ENCODE measurements around the gene COP1. TPM values are rescaled to one million over a fixed set of nuclear protein-coding genes. Genes with fewer than 3 reads are reported as not detected.

Gene COP1
- total and polyA plus RNA-seq, 2 of the 13 experiments (the other 11 are each of a cell fraction or from before 2014, with no cell fraction given) = 20.5 to 51.3 TPM

DNA sequence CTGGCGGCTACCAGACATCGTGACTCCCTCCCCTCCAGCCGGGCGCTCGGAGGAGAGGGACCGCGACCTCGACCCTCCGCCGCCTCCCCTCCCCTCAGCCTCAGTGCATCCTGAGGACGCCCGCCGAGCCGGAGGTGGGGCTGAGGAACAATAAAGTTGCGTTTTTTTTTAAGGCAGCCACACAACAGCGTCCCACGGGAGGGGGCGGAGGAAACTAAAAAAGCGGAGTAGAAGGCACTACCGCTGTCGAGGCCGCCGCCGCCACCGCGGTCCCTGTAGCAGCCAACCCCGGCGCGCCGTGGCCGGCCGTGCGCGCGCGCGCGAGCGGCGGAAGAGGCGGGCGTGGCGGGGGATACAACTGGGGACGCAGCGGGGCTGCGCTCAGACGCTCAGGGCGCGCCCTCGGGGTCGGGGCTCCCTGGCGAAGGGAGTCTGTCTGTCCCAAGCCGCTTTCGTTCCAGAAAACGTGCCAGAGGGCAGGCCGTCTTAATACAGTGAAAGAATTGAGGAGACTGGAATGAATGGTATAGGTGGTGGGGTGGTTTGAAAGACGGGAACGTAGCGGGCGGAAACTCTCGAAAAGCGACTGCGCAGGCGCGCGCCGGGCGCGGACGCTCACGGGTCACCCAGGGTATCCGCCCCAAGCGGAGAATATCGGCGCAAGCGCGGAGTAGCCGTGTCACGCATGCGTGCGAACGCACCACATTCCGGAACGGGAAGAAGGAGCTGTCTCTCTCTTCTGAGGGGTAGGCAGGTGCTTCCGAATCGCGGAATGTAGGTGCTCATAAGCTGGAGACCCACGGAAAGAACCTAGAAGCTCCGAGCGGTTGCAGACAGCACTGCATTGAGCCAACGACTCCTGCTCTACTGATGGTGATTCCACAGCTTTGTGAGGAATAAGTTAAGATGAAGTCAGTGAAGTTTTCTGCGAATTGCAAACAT is at the start of gene COP1 (continued):
- TF ChIP-seq ZNF773 (CRISPR knock-in tag; IDR thresholded peaks at IDR 0.05; ENCODE audit: borderline replicate concordance) = peak; percentile 78; the same call in 1 of the 2 replicates
- peak; percentile 60; the same call in 1 of the 2 replicates for TF ChIP-seq HOXA3 (CRISPR knock-in tag; IDR thresholded peaks at IDR 0.05)
- no peak for TF ChIP-seq ZC3H13 (CRISPR knock-in tag; IDR thresholded peaks at IDR 0.05)
- TF ChIP-seq, protein P1, sequence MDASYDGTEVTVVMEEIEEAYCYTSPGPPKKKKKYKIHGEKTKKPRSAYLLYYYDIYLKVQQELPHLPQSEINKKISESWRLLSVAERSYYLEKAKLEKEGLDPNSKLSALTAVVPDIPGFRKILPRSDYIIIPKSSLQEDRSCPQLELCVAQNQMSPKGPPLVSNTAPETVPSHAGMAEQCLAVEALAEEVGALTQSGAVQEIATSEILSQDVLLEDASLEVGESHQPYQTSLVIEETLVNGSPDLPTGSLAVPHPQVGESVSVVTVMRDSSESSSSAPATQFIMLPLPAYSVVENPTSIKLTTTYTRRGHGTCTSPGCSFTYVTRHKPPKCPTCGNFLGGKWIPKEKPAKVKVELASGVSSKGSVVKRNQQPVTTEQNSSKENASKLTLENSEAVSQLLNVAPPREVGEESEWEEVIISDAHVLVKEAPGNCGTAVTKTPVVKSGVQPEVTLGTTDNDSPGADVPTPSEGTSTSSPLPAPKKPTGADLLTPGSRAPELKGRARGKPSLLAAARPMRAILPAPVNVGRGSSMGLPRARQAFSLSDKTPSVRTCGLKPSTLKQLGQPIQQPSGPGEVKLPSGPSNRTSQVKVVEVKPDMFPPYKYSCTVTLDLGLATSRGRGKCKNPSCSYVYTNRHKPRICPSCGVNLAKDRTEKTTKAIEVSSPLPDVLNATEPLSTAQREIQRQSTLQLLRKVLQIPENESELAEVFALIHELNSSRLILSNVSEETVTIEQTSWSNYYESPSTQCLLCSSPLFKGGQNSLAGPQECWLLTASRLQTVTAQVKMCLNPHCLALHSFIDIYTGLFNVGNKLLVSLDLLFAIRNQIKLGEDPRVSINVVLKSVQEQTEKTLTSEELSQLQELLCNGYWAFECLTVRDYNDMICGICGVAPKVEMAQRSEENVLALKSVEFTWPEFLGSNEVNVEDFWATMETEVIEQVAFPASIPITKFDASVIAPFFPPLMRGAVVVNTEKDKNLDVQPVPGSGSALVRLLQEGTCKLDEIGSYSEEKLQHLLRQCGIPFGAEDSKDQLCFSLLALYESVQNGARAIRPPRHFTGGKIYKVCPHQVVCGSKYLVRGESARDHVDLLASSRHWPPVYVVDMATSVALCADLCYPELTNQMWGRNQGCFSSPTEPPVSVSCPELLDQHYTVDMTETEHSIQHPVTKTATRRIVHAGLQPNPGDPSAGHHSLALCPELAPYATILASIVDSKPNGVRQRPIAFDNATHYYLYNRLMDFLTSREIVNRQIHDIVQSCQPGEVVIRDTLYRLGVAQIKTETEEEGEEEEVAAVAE (CRISPR knock-in tag; IDR thresholded peaks at IDR 0.05; ENCODE audit: borderline replicate concordance) = no peak
- TF ChIP-seq ZNF605 (CRISPR knock-in tag; IDR thresholded peaks at IDR 0.05) = peak; percentile 63; the same call in 1 of the 2 replicates
- TF ChIP-seq ARHGAP35 (CRISPR knock-in tag; IDR thresholded peaks at IDR 0.05; ENCODE audit: borderline replicate concordance) = no peak
- TF ChIP-seq, protein P2, sequence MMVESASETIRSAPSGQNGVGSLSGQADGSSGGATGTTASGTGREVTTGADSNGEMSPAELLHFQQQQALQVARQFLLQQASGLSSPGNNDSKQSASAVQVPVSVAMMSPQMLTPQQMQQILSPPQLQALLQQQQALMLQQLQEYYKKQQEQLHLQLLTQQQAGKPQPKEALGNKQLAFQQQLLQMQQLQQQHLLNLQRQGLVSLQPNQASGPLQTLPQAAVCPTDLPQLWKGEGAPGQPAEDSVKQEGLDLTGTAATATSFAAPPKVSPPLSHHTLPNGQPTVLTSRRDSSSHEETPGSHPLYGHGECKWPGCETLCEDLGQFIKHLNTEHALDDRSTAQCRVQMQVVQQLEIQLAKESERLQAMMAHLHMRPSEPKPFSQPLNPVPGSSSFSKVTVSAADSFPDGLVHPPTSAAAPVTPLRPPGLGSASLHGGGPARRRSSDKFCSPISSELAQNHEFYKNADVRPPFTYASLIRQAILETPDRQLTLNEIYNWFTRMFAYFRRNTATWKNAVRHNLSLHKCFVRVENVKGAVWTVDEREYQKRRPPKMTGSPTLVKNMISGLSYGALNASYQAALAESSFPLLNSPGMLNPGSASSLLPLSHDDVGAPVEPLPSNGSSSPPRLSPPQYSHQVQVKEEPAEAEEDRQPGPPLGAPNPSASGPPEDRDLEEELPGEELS (CRISPR knock-in tag; IDR thresholded peaks at IDR 0.05) = peak; percentile 31; the same call in 1 of the 2 replicates
- TF ChIP-seq, protein P3, sequence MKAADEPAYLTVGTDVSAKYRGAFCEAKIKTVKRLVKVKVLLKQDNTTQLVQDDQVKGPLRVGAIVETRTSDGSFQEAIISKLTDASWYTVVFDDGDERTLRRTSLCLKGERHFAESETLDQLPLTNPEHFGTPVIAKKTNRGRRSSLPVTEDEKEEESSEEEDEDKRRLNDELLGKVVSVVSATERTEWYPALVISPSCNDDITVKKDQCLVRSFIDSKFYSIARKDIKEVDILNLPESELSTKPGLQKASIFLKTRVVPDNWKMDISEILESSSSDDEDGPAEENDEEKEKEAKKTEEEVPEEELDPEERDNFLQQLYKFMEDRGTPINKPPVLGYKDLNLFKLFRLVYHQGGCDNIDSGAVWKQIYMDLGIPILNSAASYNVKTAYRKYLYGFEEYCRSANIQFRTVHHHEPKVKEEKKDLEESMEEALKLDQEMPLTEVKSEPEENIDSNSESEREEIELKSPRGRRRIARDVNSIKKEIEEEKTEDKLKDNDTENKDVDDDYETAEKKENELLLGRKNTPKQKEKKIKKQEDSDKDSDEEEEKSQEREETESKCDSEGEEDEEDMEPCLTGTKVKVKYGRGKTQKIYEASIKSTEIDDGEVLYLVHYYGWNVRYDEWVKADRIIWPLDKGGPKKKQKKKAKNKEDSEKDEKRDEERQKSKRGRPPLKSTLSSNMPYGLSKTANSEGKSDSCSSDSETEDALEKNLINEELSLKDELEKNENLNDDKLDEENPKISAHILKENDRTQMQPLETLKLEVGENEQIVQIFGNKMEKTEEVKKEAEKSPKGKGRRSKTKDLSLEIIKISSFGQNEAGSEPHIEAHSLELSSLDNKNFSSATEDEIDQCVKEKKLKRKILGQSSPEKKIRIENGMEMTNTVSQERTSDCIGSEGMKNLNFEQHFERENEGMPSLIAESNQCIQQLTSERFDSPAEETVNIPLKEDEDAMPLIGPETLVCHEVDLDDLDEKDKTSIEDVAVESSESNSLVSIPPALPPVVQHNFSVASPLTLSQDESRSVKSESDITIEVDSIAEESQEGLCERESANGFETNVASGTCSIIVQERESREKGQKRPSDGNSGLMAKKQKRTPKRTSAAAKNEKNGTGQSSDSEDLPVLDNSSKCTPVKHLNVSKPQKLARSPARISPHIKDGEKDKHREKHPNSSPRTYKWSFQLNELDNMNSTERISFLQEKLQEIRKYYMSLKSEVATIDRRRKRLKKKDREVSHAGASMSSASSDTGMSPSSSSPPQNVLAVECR (CRISPR knock-in tag; IDR thresholded peaks at IDR 0.05; ENCODE audit: borderline replicate concordance) = peak; percentile 89
- no peak for TF ChIP-seq ZNF83 (CRISPR knock-in tag; IDR thresholded peaks at IDR 0.05; ENCODE audit: borderline replicate concordance)
- TF ChIP-seq ZBTB3 (CRISPR knock-in tag; IDR thresholded peaks at IDR 0.05; ENCODE audit: borderline replicate concordance, low read depth) = no peak
- TF ChIP-seq EZH2 (conservative IDR thresholded peaks at IDR 0.05; ENCODE audit: low read depth, low read length) = no peak
- TF ChIP-seq ZNF564 (CRISPR knock-in tag; IDR thresholded peaks at IDR 0.05) = no peak
- TF ChIP-seq, protein P4, sequence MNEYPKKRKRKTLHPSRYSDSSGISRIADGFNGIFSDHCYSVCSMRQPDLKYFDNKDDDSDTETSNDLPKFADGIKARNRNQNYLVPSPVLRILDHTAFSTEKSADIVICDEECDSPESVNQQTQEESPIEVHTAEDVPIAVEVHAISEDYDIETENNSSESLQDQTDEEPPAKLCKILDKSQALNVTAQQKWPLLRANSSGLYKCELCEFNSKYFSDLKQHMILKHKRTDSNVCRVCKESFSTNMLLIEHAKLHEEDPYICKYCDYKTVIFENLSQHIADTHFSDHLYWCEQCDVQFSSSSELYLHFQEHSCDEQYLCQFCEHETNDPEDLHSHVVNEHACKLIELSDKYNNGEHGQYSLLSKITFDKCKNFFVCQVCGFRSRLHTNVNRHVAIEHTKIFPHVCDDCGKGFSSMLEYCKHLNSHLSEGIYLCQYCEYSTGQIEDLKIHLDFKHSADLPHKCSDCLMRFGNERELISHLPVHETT (CRISPR knock-in tag; conservative IDR thresholded peaks at IDR 0.05) = no peak
- TF ChIP-seq CBX2 (IDR thresholded peaks at IDR 0.05; ENCODE audit: low read depth, low read length) = no peak
- no peak for TF ChIP-seq CBX2 (CRISPR knock-in tag; IDR thresholded peaks at IDR 0.05; ENCODE audit: low read depth)

All from HepG2 (cell line).